Fibroblast of gingiva (primary cell): ENCODE data around the gene SCARF2.
"Not testable (repeated sequence)": the region's sequence is repeated elsewhere in the genome, so short reads cannot be mapped to it uniquely, and the experiment has no call there.

Experiments
- DNase-seq: peaks from one replicate; pipeline ENCODE4 v3.0.0-alpha.2; 2011; ENCODE audit warnings: low read depth

SCARF2 gene

DNA sequence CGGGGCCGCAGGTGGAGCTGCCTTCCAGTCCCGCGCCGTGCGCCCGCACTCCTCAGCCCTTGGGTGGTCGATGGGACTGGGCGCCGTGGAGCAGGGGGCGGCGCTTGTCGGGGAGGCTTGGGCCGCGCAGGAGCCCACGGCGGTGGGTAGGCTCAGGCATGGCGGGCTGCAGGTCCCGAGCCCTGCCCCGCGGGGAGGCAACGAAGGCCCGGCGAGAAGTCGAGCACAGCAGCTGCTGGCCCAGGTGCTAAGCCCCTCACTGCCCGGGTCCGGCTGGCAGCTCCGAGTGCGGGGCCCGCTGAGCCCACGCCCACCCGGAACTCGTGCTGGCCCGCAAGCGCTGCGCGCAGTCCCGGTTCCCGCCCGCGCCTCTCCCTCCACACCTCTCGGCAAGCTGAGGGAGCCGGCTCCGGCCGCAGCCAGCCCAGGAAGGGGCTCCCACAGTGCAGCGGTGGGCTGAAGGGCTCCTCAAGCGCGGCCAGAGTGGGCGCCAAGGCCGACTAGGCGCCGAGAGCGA, 45.2 kb downstream of the SCARF2 start:
- DNase-seq = not testable (repeated sequence)

DNA sequence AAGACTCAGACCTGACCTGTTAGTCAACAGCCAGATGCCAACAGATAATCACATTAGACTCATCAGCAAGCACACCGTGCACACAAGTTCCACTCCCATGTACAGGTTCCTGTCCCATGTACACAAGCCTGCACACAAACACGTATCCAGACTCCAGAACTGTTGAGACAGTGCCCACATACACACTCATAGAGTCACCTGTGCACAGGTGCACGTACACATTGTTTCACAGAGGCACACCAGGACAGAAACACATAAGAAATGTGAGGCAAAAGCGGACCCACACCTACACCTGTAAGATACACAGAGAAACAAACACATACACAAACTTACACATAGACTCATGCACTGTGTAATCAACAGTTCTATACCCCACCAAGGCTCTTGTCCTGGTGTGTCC, 46.4 kb downstream of the SCARF2 start:
- no peak for DNase-seq

DNA sequence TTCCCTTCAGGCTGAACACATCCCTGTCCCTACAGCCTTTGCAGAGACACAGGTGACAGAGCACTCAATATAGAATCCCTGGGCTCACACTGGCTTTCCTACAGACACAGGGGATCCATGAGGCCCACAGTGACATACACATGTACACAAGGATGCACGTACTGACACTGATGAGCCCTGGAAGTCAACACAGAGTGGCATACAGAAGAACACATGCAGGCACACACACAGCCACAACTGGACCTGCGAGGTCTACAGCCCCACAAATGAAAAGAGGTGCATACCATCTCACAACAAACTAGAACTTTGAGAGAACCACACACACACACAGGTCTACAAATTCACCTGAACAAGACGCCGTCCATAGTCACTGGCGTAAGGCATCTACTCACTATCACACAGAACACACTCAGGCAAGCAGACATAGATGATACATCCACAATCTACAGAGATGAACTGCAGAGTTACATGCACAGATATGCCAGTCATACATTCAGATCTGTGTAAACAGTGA, 47.2 kb downstream of the SCARF2 start:
- DNase-seq = no peak

DNA sequence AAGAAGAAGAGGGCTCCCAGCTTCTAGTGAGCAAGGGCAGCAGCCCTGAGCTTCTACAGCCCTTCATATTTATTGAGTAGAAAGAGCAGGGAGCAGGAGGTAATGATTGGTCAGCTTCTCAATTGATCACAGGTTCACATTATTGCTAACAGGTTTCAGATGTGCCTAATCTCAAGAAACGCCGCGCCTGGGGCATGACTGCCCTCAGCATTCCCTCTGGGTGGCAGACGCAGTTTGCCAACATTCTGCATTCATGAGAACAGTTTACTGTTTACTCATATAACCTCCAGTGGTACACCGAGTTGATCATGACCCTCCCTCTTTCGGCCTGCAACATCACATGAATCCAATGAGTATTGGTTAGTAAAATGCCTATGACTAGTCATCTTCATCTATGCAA, 48.3 kb downstream of the SCARF2 start:
- no peak for DNase-seq

DNA sequence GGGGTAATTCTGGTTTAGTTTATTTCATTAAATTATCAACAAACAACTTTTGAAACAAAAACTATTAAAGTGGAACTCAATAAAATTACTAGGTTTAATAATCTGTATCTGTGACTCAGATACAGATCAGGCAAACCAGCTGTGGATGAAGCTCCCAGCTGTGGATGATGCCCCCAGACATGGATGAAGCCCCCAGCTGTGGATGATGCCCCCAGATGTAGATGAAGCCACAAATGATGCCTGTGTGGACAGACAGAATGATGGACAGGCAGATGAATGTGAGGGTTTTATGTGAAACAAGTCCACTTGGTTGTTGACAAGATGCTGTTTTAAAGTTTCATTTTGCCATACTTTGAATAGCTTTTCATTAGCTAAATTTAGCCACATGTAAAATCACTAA, 49.4 kb downstream of the SCARF2 start:
- no peak for DNase-seq

DNA sequence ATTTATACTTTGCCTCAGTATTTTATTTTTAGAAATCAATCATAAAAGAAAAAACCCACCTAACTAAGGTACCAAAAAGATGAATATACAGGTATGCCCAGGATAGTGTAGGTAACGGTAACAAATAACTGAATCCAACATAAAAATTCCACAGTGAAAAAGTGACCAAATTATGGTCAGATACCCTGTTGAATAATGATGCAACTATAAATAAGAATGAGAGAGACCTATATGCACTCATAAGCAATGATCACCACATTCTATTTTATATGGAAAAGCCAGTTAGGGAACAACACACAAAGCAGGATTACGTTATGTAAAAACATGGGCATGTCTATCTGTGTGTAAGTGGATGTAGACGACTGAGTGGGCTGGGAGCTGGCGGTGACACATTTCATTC, 50.7 kb downstream of the SCARF2 start:
- no peak for DNase-seq

DNA sequence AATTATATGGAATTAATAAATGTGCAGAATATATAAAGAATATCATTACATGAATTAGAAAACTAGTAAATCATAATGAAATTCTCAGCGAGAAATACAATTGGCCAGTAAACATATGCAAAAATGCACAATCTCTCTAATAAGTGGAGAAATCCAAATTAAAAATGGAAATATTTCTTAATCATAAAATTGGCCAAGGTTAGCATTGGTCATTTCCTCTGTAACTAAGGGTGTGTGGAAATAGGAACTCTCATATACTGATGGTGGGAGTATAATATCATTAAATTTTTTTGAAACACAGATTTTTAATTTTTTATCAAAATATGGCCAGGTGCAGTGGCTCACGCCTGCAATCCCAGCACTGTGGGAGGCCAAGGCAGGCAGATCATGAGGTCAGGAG, 51.3 kb downstream of the SCARF2 start:
- DNase-seq = no peak

DNA sequence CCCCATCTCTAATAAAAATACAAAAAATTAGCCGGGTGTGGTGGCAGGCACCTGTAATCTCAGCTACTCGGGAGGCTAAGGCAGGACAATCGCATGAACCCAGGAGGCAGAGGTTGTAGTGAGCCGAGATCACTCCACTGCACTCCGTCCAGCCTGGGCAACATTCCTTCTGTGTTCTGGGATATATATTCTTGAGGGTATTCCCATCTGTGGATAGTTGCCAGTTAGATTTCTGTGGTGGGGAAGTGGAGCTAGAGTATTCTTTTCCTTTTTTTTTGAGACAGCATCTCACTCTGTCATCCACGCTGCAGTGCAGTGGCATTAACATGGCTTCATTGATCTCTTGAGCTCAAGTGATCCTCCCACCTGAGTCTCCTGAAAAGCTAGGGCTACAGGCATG, 52.8 kb downstream of the SCARF2 start:
- no peak for DNase-seq

DNA sequence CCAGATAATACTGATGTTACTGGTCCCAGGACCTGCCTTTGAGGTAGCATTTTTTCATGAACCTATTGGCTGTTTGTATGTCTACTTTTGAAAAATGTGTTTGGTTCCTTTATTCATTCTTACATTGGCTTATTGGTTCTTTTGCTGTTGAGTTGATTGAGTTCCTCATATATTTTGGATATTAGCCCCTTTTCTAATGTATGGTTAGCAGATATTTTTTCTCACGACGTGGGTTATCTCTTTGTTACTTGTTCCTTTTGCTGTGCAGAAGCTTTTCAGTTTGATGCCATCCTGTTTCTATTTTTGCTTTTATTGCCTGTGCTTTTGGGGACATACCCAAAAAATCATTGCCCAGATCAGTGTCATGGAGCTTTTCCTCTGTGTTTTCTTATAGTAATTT, 53.5 kb downstream of the SCARF2 start:
- DNase-seq = no peak

DNA sequence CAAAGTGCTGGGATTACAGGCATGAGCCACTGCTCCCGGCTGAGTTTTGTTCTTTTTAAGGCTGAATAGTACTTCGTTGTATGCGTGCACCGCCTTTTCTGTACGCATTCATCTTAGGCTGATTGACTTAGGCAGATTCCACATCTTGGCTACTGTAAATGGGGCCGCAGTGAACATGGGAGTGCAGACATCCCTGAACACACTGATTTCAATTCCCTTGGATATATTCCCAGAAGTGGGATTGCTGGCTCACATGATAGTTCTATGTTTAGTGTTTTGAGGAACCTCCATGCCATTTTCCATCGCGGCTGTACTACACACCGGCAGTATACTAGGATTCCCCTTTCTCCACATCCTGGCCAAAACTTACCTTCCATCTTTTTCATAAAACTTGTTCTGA, 54.1 kb downstream of the SCARF2 start:
- DNase-seq = no peak

DNA sequence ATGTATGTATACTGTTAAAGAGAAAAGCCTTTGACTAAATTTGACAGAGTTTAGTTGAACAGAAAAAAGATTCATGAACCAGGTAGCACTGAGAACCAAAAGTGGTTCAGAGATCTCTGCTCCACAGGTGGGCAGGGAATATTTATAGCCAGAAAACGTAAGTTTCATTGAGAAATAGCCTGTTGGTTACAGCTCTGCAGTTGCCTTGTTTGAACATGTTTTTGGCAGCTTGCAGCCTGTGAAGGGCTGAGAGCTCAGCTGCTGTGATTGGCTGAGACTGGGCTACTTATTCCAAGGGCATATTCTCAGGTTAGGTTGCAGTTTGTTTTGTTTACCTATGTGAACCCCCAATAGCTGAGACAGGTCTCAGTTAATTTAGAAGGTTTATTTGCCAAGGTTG, 57.1 kb downstream of the SCARF2 start:
- DNase-seq = no peak

DNA sequence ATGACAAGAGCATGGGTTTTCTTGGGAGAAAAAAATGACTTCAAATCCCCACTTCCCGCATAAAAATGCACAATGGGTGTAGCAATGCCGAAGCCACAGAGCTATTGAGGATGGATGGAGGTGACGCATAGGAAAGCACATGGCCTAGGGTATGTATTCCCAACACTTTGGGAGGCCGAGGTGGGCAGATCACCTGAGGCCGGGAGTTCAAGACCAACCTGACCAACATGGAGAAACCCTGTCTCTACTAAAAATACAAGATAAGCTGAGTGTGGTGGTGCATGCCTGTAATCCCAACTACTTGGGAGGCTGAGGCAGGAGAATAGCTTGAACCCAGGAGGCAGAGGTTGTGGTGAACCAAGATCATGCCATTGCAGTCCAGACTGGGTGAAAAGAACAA, 58.9 kb downstream of the SCARF2 start:
- not testable (repeated sequence) for DNase-seq

DNA sequence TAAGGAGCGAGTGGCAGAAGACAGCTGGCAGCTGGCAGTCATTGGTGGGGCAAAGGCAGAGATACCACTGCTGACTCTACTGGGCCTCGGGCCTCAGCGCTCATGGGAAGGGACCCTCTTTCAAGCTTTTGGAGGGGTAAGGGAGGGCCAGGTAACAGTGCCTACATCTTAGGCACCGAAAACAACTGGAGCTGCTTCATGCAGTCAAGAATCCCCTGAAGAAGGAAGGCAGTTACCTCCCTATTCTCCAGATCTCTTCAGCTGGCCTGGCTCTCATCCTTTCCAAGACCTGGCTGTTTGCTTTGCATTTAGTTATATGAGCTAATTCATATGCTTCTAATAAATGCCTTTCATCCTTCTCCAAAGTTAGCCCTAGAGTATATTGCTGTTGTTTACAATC, 59.5 kb downstream of the SCARF2 start:
- no peak for DNase-seq

DNA sequence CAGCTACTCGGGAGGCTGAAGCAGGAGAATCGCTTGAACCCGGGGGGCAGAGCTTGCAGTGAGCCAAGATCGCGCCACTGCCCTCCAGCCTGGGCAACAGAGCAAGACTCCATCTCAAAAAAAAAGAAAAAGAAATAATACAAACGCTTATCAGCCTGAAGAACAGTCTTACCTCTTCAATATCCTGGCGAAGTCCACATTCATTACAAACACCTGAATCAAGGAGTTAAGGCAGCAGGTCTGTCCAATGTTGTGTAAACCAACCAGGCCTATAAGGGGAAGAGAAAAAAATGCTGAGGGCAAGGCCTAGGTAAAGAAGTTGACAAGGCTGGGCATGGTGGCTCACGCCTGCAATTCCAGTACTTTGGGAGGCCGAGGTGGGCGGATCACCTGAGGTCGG, 60.6 kb downstream of the SCARF2 start:
- not testable (repeated sequence) for DNase-seq

DNA sequence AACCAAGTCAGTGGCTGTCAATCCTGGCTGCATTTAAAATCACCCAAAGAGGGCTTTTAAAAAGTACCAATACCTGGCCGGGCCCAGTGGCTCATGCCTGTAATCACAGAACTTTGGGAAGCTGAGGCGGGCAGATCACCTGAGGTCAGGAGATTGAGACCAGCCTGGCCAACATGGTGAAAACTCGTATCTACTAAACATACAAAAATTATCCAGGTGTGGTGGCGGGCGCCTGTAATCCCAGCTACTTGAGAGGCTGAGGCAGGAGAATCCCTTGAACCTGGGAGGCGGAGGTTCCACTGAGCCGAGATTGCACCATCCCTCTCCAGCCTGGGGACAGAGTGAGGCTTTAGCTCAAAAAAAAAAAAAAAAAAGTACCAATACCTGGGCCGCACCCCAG, 61.3 kb downstream of the SCARF2 start:
- not testable (repeated sequence) for DNase-seq
